SK-N-SH (cell line): ENCODE measurements around the gene SP100. TPM values are rescaled to one million over a fixed set of nuclear protein-coding genes. Genes with fewer than 3 reads are reported as not detected.

ENCODE experiments used
- CTCF ChIA-PET: fragments of 300-600, 350-600 bp; formaldehyde crosslinking; extraction: SDS; loops from one replicate; lab custom pipeline; 2021; lab: Yijun Ruan, JAX
- POLR2A ChIA-PET: fragments of 350-600 bp; sonication (Branson Sonifier 250); formaldehyde crosslinking; extraction: SDS; loops from one replicate; lab custom pipeline; 2020; ENCODE audit warnings: antibody characterized with exemption, inconsistent platforms; lab: Yijun Ruan, JAX
- DNase-seq: peaks from one replicate; pipeline ENCODE4 v3.0.0; 2012
- H2AFZ ChIP-seq: fragments of 200-600 bp; sonication (generic); 2 replicates; pipeline ENCODE4 v1.8.1; 2016; ENCODE audit warnings: antibody characterized with exemption, mild to moderate bottlenecking, low read depth
- H3F3A ChIP-seq: fragments of 200-600 bp; sonication (generic); replicated peaks from 2 replicates; pipeline ENCODE3; 2016; ENCODE audit warnings: antibody characterized with exemption, mild to moderate bottlenecking; ENCODE audit not compliant: insufficient read depth
- H3K27ac ChIP-seq, 2 experiments: fragments of 200-500 bp in 1 of 2; fragments of 200-600 bp in 1 of 2; sonication (Bioruptor generic) in 1 of 2; sonication (generic), shearing (Covaris generic) in 1 of 2; 2 replicates each; pipeline versions ENCODE4 v1.5.1 to v1.6.1; 2014 to 2016; ENCODE audit warnings: low read depth in 2 of 2, inconsistent platforms in 1 of 2, low read length in 1 of 2, mild to moderate bottlenecking in 1 of 2, mixed read lengths in 1 of 2
- H3K27me3 ChIP-seq: fragments of 200-600 bp; sonication (generic), shearing (Covaris generic); 2 replicates; pipeline ENCODE4 v1.6.1; 2016; ENCODE audit warnings: mixed run types; ENCODE audit not compliant: insufficient read depth
- H3K36me3 ChIP-seq, 2 experiments: fragments of 200-500 bp in 1 of 2; fragments of 200-600 bp in 1 of 2; sonication (Bioruptor generic) in 1 of 2; sonication (generic) in 1 of 2; replicated peaks in 1 of 2; 2 replicates each; pipeline versions ENCODE3 to v1.5.1; 2014 to 2016; ENCODE audit warnings: low read length in 1 of 2, mild to moderate bottlenecking in 1 of 2; ENCODE audit not compliant: insufficient read depth in 2 of 2, control insufficient read depth in 1 of 2
- H3K4me1 ChIP-seq, 2 experiments: fragments of 200-500 bp in 1 of 2; fragments of 200-600 bp in 1 of 2; sonication (Bioruptor generic) in 1 of 2; sonication (generic), shearing (Covaris generic) in 1 of 2; 2 replicates each; pipeline versions ENCODE4 v1.5.1 to v1.6.1; 2014 to 2016; ENCODE audit warnings: low read depth in 1 of 2, low read length in 1 of 2, mixed run types in 1 of 2; ENCODE audit not compliant: insufficient read depth in 2 of 2, control insufficient read depth in 1 of 2
- H3K4me2 ChIP-seq: fragments of 200-600 bp; sonication (generic), shearing (Covaris generic); 2 replicates; pipeline ENCODE4 v1.6.1; 2017; ENCODE audit warnings: mixed run types
- H3K4me3 ChIP-seq, 2 experiments: fragments of 200-500 bp in 1 of 2; fragments of 200-600 bp in 1 of 2; sonication (Bioruptor generic) in 1 of 2; sonication (generic), shearing (Covaris generic) in 1 of 2; 2 replicates each; pipeline versions ENCODE4 v1.5.1 to v1.8.1; 2014 to 2016; ENCODE audit warnings: low read depth in 2 of 2, inconsistent platforms in 1 of 2, low read length in 1 of 2, mild to moderate bottlenecking in 1 of 2, mixed read lengths in 1 of 2, moderate library complexity in 1 of 2
- H3K79me2 ChIP-seq: fragments of 200-600 bp; sonication (generic); 2 replicates; pipeline ENCODE4 v1.8.1; 2017; ENCODE audit warnings: mild to moderate bottlenecking; ENCODE audit not compliant: insufficient read depth
- H3K9ac ChIP-seq: fragments of 200-600 bp; sonication (generic); 2 replicates; pipeline ENCODE4 v1.6.1; 2017; ENCODE audit warnings: mixed run types
- H3K9me2 ChIP-seq: fragments of 200-600 bp; sonication (generic); 2 replicates; pipeline ENCODE4 v1.6.1; 2017; ENCODE audit warnings: mixed run types
- H3K9me3 ChIP-seq: fragments of 200-600 bp; sonication (generic); 2 replicates; pipeline ENCODE4 v1.6.1; 2017; ENCODE audit warnings: mixed run types, mild to moderate bottlenecking, moderate library complexity
- H4K20me1 ChIP-seq: fragments of 200-600 bp; sonication (generic); 2 replicates; pipeline ENCODE4 v1.6.1; 2017; ENCODE audit warnings: mild to moderate bottlenecking, mixed run types; ENCODE audit not compliant: insufficient read depth
- CTCF ChIP-seq: fragments of 200-600 bp; sonication (generic); IDR thresholded peaks from 2 replicates; pipeline ENCODE4 v1.6.1; 2017; ENCODE audit warnings: antibody characterized with exemption, mild to moderate bottlenecking, moderate library complexity
- EP300 ChIP-seq, 2 experiments: IDR thresholded peaks; 2 replicates each; pipeline versions ENCODE4 v1.4.0 to v1.6.1; 2012; ENCODE audit warnings: borderline replicate concordance in 1 of 2, low read depth in 1 of 2, low read length in 1 of 2
- FOXM1 ChIP-seq: IDR thresholded peaks from 2 replicates; pipeline ENCODE4 v1.4.0; 2012; ENCODE audit warnings: low read depth, mild to moderate bottlenecking
- GABPA ChIP-seq: IDR thresholded peaks from 2 replicates; pipeline ENCODE4 v1.4.0; 2012; ENCODE audit warnings: low read depth, mild to moderate bottlenecking
- GATA2 ChIP-seq: sonication (generic); formaldehyde crosslinking; IDR thresholded peaks from 2 replicates; pipeline ENCODE4 v1.5.0; 2020; ENCODE audit warnings: mild to moderate bottlenecking, missing genetic modification reagents
- MAX ChIP-seq: IDR thresholded peaks from 2 replicates; pipeline ENCODE4 v1.4.0; 2012; ENCODE audit warnings: low read depth
- NRF1 ChIP-seq: IDR thresholded peaks from 2 replicates; pipeline ENCODE4 v1.6.1; 2012; ENCODE audit warnings: low read depth, mild to moderate bottlenecking, low read length
- RAD21 ChIP-seq: IDR thresholded peaks from 2 replicates; pipeline ENCODE4 v1.6.1; 2012; ENCODE audit warnings: mild to moderate bottlenecking, low read length
- RCOR1 ChIP-seq: fragments of 150-350 bp; IDR thresholded peaks from 2 replicates; pipeline ENCODE4 v1.6.1; 2017; ENCODE audit warnings: antibody characterized with exemption, low read length
- RFX5 ChIP-seq: IDR thresholded peaks from 2 replicates; pipeline ENCODE4 v1.6.1; 2012; ENCODE audit warnings: mild to moderate bottlenecking, improper control_type of control experiment, low read length
- TAF1 ChIP-seq: IDR thresholded peaks from 2 replicates; pipeline ENCODE4 v1.6.1; 2012; ENCODE audit warnings: low read depth, mild to moderate bottlenecking, low read length, moderate library complexity, borderline replicate concordance
- TEAD4 ChIP-seq: IDR thresholded peaks from 2 replicates; pipeline ENCODE4 v1.4.0; 2012; ENCODE audit warnings: mild to moderate bottlenecking, borderline replicate concordance; ENCODE audit not compliant: insufficient read depth
- YY1 ChIP-seq: IDR thresholded peaks from 2 replicates; pipeline ENCODE4 v1.4.0; 2012; ENCODE audit warnings: low read depth, mild to moderate bottlenecking
- WGBS: methylation state at CpG from one replicate; pipeline ENCODE4 v1.1.6; 2017; ENCODE audit warnings: low lambda C conversion rate; 5-methylcytosine and 5-hydroxymethylcytosine counted together
- polyA plus RNA-seq, 3 experiments: library from polyadenylated mRNA; depleted of rRNA; stranded (reverse); fragments of >200 nt; gene quantifications; 2 replicates each; pipeline ENCODE4 v1.2.3, GENCODE V29; 2012
- TF ChIP-seq, protein P1 (sequence below): IDR thresholded peaks from 2 replicates; pipeline ENCODE4 v1.6.1; 2012; ENCODE audit warnings: mild to moderate bottlenecking, low read depth, low read length, moderate library complexity
- TF ChIP-seq, protein P2 (sequence below): IDR thresholded peaks from 2 replicates; pipeline ENCODE4; 2012

The SP100 gene
- polyA plus RNA-seq, 1 of the 3 experiments (the other 2 are of a cell fraction), result 38.1 TPM

DNA sequence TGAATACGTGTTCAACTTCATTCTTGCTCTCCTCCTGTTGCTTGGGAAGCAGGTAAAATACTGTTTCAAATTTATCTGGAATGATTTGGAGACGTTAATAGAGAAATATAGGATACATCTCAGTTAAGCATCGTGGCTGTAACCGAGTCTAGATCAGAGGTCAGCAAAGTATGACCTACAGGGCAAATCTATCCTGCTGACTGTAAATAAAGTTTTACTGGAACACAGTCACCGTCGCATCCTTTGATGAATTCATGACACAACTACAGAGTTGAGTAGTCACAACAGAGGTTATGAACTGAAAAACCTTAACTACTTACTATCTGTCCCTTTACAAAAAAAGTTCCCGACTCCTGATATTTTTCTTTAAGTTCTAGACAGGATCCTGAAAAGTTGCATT, 86.6 kb downstream of the SP100 start:
- Histone ChIP-seq H3K4me1 (no peaks in the 10 kb centered on the region), H3K9me3 (no peaks in the 10 kb centered on the region), H3F3A (no peaks in the 10 kb centered on the region), H3K27me3 (no peaks in the 10 kb centered on the region), H3K36me3 (peaks cover 9 to 29% of the 10 kb centered on the region in 2 experiments), H3K27ac (no peak overlapping the region), H3K4me3 (no peak overlapping the region), H3K79me2 (no peaks in the 10 kb centered on the region), H4K20me1 (no peaks in the 10 kb centered on the region), H3K9me2 (no peaks in the 10 kb centered on the region), H3K9ac (no peak overlapping the region), H3K4me2 (no peak overlapping the region), H2AFZ (no peak overlapping the region)
- WGBS, result 69% methylated on average over 7 of the region's 7 CpGs
- DNase-seq, result no peak
- ChIA-PET CTCF (no interaction called here), POLR2A (no interaction called here)
- TF ChIP-seq RCOR1 (no peak), MAX (no peak), EP300 (IDR thresholded peaks at IDR 0.05; ENCODE audit: borderline replicate concordance in 1 of 2, low read depth in 1 of 2, low read length in 1 of 2) (no peak), NRF1 (no peak), RFX5 (no peak), TAF1 (no peak), YY1 (no peak), GABPA (no peak), GATA2 (CRISPR knock-in tag) (no peak), RAD21 (no peak), TEAD4 (no peak), CTCF (no peak), FOXM1 (no peak)
- TF ChIP-seq, protein P1, sequence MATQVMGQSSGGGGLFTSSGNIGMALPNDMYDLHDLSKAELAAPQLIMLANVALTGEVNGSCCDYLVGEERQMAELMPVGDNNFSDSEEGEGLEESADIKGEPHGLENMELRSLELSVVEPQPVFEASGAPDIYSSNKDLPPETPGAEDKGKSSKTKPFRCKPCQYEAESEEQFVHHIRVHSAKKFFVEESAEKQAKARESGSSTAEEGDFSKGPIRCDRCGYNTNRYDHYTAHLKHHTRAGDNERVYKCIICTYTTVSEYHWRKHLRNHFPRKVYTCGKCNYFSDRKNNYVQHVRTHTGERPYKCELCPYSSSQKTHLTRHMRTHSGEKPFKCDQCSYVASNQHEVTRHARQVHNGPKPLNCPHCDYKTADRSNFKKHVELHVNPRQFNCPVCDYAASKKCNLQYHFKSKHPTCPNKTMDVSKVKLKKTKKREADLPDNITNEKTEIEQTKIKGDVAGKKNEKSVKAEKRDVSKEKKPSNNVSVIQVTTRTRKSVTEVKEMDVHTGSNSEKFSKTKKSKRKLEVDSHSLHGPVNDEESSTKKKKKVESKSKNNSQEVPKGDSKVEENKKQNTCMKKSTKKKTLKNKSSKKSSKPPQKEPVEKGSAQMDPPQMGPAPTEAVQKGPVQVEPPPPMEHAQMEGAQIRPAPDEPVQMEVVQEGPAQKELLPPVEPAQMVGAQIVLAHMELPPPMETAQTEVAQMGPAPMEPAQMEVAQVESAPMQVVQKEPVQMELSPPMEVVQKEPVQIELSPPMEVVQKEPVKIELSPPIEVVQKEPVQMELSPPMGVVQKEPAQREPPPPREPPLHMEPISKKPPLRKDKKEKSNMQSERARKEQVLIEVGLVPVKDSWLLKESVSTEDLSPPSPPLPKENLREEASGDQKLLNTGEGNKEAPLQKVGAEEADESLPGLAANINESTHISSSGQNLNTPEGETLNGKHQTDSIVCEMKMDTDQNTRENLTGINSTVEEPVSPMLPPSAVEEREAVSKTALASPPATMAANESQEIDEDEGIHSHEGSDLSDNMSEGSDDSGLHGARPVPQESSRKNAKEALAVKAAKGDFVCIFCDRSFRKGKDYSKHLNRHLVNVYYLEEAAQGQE, result no peak
- TF ChIP-seq, protein P2, sequence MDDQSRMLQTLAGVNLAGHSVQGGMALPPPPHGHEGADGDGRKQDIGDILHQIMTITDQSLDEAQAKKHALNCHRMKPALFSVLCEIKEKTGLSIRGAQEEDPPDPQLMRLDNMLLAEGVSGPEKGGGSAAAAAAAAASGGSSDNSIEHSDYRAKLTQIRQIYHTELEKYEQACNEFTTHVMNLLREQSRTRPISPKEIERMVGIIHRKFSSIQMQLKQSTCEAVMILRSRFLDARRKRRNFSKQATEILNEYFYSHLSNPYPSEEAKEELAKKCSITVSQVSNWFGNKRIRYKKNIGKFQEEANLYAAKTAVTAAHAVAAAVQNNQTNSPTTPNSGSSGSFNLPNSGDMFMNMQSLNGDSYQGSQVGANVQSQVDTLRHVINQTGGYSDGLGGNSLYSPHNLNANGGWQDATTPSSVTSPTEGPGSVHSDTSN, result no peak
